GM19328 (cell line): ENCODE data around the gene MAGEB4.

Source experiments
- ATAC-seq: cut with Tn5 transposase; IDR thresholded peaks from one replicate; pipeline ENCODE4 v1.9.1; 2021; ENCODE audit warnings: mild to moderate bottlenecking, moderate library complexity; ENCODE audit not compliant: unreplicated experiment

The MAGEB4 gene

GRCh38 chrX:30282527-30282926, 40.7 kb downstream of the MAGEB4 start:
- ATAC-seq, result no peak

DNA sequence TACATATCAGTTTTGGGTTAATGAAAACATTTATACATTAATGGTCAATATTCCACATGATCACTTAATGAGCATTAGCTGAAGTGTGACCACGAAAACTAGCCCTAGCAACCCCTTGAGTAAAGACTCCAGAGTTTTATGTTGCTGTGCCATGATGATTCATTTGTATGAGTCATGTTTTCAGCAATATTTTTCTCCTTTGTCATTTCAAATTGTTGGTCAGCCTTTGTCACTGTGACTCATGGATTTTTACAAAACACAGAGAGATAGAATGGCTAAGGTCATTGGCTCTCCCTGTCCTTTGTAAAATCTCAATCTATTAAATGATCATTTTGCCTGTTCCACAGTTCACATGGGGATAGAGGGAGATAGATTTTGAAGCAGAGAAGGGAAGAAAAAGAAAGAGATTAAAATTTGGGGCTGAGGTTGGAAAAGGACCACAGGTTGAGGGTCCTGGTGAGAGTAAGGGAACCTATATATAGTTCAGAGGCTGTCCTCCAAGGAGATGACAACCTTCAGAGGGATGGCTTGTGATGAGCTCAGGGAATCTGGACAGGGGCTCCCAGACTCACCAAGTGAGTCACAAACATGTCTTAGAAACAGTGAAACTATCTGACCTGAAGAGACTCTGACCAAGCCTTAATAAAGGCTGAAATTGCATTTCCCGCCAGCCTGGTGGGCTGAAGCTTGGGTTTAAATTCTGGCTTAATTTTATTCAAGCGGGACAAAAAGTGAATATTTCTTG, 41.8 kb downstream of the MAGEB4 start:
- ATAC-seq, result no peak
